Upper lobe of left lung (tissue), 6 donors: ENCODE results near the gene STK10. TPM values are rescaled to one million over a fixed set of nuclear protein-coding genes. Genes with fewer than 3 reads are reported as not detected.

Experiments
- ATAC-seq, 2 donors: fragments of 200-7000 bp; cut with Tn5 transposase; one replicate each; pipeline ENCODE4 v1.9.1; 2022; ENCODE audit warnings: mild to moderate bottlenecking in 2 of 2, moderate library complexity in 2 of 2; ENCODE audit not compliant: low FRiP score in 2 of 2
- DNase-seq, 2 donors: peaks; one replicate each; pipeline ENCODE4 v3.0.0-alpha.2; 2019 to 2020
- H3K27ac ChIP-seq, 4 donors: fragments of 200-600 bp; sonication (generic); one replicate each; pipeline ENCODE4 v1.5.1; 2016 to 2019
- H3K27me3 ChIP-seq, 4 donors: fragments of 200-600 bp; sonication (generic); one replicate each; pipeline ENCODE4 v1.5.1; 2017 to 2019
- H3K36me3 ChIP-seq, 4 donors: fragments of 200-600 bp; sonication (generic); one replicate each; pipeline ENCODE4 v1.5.1; 2016 to 2019
- H3K4me1 ChIP-seq, 4 donors: fragments of 200-600 bp; sonication (generic); one replicate each; pipeline ENCODE4 v1.5.1; 2018 to 2019
- H3K4me3 ChIP-seq, 4 donors: fragments of 200-600 bp; sonication (generic); one replicate each; pipeline ENCODE4 v1.5.1; 2017 to 2019; ENCODE audit warnings: mild to moderate bottlenecking in 2 of 4, moderate library complexity in 1 of 4
- H3K9me3 ChIP-seq, 4 donors: fragments of 200-600 bp; sonication (generic); one replicate each; pipeline ENCODE4 v1.5.1; 2018 to 2019
- EP300 ChIP-seq, 4 donors: sonication (generic); formaldehyde crosslinking; IDR thresholded peaks; one replicate each; pipeline ENCODE4 v1.5.1; 2017; ENCODE audit warnings: antibody characterized with exemption in 4 of 4, control low read depth in 2 of 4
- POLR2A ChIP-seq, 4 donors: fragments of 450-650 bp; IDR thresholded peaks; one replicate each; pipeline ENCODE4 v1.5.1; 2016 to 2017; ENCODE audit warnings: antibody characterized with exemption in 4 of 4, mild to moderate bottlenecking in 2 of 4
- POLR2AphosphoS5 ChIP-seq, 2 donors: sonication (generic); formaldehyde crosslinking; IDR thresholded peaks; one replicate each; pipeline ENCODE4 v1.5.1; 2017; ENCODE audit warnings: antibody characterized with exemption in 2 of 2
- WGBS, 2 donors: methylation state at CpG; one replicate each; pipeline ENCODE4 v1.1.5; 2017 to 2018; 5-methylcytosine and 5-hydroxymethylcytosine counted together
- total RNA-seq, 6 donors: library from RNA; depleted of rRNA in 4 of 6; stranded (reverse); fragments of >200 nt in 4 of 6; gene quantifications; one replicate each; pipeline versions ENCODE4 v1.1.0 to v1.2.1, GENCODE V29; 2016 to 2021
- TF ChIP-seq, protein P1 (sequence below), 6 experiments: fragments of 450-650 bp in 4 of 6; fragments of 200-600 bp in 2 of 6; sonication (generic) in 2 of 6; IDR thresholded peaks; one replicate each; pipeline ENCODE4 v1.5.1; 2016 to 2019; ENCODE audit warnings: antibody characterized with exemption in 6 of 6
- donor health status: DM: no; HTN: no; CAD: no; lungs with moderate emphysema.
- donor health status: DM: no; HTN: yes; CAD: no; lungs with severe emphysema.

The STK10 gene
- total RNA-seq, 6 donors from 2014 or later = 50.6 to 170 (median 60.5) TPM

DNA sequence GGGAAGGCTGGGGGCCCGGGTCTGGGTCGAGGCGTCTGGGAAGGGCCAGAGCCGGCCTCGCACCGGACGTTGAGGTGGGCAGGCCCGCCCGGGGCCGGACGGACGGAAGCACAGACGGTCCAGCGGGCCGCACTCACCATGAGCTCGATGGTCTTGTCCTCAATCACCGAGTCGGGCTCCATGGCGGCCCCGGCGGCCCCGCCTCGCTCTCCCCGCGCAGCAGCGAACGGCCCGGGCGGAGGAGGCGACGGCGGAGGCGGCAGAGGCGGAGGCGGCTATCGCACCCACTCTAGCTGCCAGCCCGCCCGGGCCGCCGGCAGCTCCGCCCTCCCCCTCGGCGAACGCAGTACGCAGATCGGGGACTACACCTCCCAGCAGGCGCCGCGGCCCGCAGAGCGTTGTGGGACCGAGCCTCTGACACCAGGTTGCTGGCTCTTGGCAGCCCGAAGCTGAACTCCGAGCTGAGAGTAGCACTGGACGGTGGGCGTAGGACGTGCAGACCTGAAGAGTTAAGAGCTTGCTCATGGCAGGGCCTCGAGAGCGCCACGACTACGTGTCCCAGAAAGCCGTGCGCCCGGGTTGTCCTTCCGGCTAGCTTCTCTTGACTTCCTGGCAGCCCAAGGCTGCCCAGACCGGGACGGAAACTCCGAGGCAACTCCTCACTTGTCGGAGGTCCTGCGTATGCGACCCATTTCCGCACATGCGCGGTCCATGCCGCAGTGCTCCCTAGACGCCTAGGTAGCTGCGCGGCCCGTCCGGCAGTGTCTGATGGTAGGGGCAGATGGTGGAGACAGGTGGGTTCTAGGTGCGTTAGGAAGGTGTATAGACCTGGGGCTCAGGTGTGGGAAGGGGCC is 181.5 kb downstream of the STK10 start, which contains the start of gene FBXW11:
FBXW11 (minus strand) TSS at position 318 of the 854 bp plus-strand sequence; CDS start at position 182, 136 bp downstream.
- no peaks in the 10 kb centered on the region for H3K36me3 ChIP-seq
- ATAC-seq (peak; percentile 96 to 98), DNase-seq (peak; percentile 98 to 99)
- no peaks in the 10 kb centered on the region for H3K27me3 ChIP-seq
- H3K9me3 ChIP-seq = no peaks in the 10 kb centered on the region
- H3K4me3 ChIP-seq = peak within 1 kb of the TSS; percentile 70 to 78 (median 73)
- WGBS, 2 donors = 1 to 2% methylated on average over 27 to 33 of the region's 81 CpGs
- TF ChIP-seq POLR2AphosphoS5 (IDR thresholded peaks at IDR 0.05) = peak; percentile 88 to 95
- TF ChIP-seq, protein P1, sequence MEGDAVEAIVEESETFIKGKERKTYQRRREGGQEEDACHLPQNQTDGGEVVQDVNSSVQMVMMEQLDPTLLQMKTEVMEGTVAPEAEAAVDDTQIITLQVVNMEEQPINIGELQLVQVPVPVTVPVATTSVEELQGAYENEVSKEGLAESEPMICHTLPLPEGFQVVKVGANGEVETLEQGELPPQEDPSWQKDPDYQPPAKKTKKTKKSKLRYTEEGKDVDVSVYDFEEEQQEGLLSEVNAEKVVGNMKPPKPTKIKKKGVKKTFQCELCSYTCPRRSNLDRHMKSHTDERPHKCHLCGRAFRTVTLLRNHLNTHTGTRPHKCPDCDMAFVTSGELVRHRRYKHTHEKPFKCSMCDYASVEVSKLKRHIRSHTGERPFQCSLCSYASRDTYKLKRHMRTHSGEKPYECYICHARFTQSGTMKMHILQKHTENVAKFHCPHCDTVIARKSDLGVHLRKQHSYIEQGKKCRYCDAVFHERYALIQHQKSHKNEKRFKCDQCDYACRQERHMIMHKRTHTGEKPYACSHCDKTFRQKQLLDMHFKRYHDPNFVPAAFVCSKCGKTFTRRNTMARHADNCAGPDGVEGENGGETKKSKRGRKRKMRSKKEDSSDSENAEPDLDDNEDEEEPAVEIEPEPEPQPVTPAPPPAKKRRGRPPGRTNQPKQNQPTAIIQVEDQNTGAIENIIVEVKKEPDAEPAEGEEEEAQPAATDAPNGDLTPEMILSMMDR (IDR thresholded peaks at IDR 0.05) = peak in 2 of 6 experiments; percentile 8 to 26
- TF ChIP-seq POLR2A (IDR thresholded peaks at IDR 0.05) = peak; percentile 55 to 92 (median 86)
- TF ChIP-seq EP300 (IDR thresholded peaks at IDR 0.05) = peak in 1 of 4 donors; percentile 32
- peaks cover 34 to 49% (median 39%) of the 10 kb centered on the region in 4 donors for H3K4me1 ChIP-seq
- H3K27ac ChIP-seq = peak within 1 kb of the TSS; percentile 96 to 98 (median 98)

DNA sequence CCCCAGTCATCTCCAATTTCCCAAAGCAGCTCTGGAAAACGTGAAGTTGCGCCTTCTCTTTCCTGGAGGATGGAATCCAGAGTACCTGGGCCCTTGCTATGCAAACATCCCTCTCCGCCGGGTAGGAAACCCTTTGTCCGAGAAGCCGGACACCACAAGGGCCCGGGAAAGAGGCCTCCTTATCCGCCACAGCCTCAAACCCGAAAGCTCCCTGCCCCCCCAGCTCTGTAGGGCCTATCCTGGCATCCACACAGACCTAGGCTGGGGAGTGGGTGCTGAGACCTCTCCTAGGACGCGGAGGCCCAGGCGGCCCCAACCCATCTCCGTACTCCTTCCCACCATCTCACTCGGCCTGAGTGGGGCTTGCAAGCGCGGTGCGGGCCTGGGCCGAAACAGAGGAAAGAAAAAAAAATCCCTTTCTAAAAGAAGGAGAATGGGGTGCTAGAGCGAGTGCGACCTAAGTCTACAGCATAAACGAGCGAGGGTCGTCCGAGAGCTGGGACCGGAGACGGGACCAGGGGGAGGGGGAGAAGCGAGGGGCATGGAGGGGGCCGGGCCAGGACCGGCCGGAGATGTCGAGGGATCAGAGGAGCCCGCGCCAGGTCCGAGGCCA is 182.2 kb downstream of the STK10 start:
- H3K36me3 ChIP-seq = no peaks in the 10 kb centered on the region
- peak overlapping the region; percentile 70 to 78 (median 73) for H3K4me3 ChIP-seq
- peaks cover 39 to 56% (median 45%) of the 10 kb centered on the region in 4 donors for H3K4me1 ChIP-seq
- WGBS, 2 donors = 0 to 1% methylated on average over 34 of the region's 34 CpGs
- H3K27me3 ChIP-seq = no peaks in the 10 kb centered on the region
- H3K9me3 ChIP-seq = no peaks in the 10 kb centered on the region
- H3K27ac ChIP-seq = peak overlapping the region; percentile 96 to 98 (median 98)
- TF ChIP-seq, protein P1 (IDR thresholded peaks at IDR 0.05) = no peak
- no peak for TF ChIP-seq POLR2AphosphoS5 (IDR thresholded peaks at IDR 0.05)
- TF ChIP-seq EP300 (IDR thresholded peaks at IDR 0.05) = no peak
- ATAC-seq = peak in 1 of 2 donors; percentile 26
- peak in 1 of 2 donors; percentile 45 for DNase-seq

DNA sequence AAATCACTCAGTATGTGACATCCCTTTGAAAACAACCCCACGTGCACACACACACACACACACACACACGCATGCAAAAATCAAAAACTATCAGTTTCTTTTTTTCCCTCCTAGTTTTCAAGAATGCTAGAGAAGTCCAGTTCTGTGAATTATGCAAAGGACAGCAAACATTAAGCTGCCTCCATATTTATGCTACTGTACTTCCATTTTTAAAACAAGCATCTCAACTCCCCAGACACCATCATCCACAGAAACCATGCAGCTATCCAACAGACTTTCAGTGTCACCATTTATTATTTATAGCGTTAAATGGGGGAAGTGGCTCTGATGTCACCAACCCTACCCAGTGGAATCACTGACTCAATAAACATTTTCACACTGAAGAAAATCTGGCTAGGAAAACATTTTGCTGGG is 183.2 kb downstream of the STK10 start:
- no peak for TF ChIP-seq POLR2AphosphoS5 (IDR thresholded peaks at IDR 0.05)
- TF ChIP-seq, protein P1 (IDR thresholded peaks at IDR 0.05) = no peak
- no peak for TF ChIP-seq POLR2A (IDR thresholded peaks at IDR 0.05)
- no peak for TF ChIP-seq EP300 (IDR thresholded peaks at IDR 0.05)

DNA sequence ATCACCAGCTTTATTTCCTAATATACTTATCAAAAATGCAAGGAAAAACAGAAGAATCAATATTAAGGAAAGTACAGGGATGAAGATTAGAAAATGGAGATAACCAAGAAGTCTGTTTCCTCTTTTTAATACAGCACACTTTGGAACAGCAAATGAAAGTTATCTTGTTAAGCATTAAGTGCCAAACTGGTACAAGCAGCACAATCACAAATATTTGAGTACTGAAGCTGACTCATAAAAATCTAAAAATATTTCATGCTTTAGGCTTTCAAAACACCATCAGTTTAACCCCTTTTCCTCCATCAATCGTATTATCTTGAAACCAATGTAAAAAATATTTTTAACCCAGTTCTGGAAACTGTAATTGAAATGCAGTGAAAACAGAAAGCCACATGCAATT is 184.3 kb downstream of the STK10 start:
- Histone ChIP-seq H3K4me3 (peak overlapping the region in 1 of 4 donors; percentile 78), H3K27ac (peak overlapping the region in 2 of 4 donors; percentile 36 to 54)
- WGBS, 2 donors = 21 to 25% methylated on average over 1 of the region's 1 CpG

More for the DNA sequence above, 183.2 kb downstream of the STK10 start:
- Histone ChIP-seq H3K36me3 (no peaks in the 10 kb centered on the region), H3K4me3 (peak overlapping the region in 3 of 4 donors; percentile 70 to 78 (median 73)), H3K27ac (peak overlapping the region; percentile 96 to 98 (median 98)), H3K27me3 (no peaks in the 10 kb centered on the region), H3K4me1 (peaks cover 46 to 60% (median 53%) of the 10 kb centered on the region in 4 donors), H3K9me3 (no peaks in the 10 kb centered on the region)
- WGBS, 2 donors = 8 to 15% methylated on average over 3 of the region's 3 CpGs
- DNase-seq (no peak), ATAC-seq (no peak)

More for the DNA sequence above, 184.3 kb downstream of the STK10 start:
- no peak for DNase-seq
- Histone ChIP-seq H3K9me3 (no peaks in the 10 kb centered on the region), H3K27me3 (no peaks in the 10 kb centered on the region), H3K4me1 (peaks cover 52 to 71% (median 61%) of the 10 kb centered on the region in 4 donors), H3K36me3 (no peaks in the 10 kb centered on the region)
- ATAC-seq = no peak
- TF ChIP-seq, protein P1 (IDR thresholded peaks at IDR 0.05) = no peak
- TF ChIP-seq EP300 (IDR thresholded peaks at IDR 0.05) (no peak), POLR2A (IDR thresholded peaks at IDR 0.05) (no peak), POLR2AphosphoS5 (IDR thresholded peaks at IDR 0.05) (no peak)
